Activated CD4-positive, alpha-beta T cell treated with anti-CD3 and anti-CD28 coated beads, Interleukin-2, amount 10 ng/mL, durations not matched to agents 7 days and 5 days (primary cell): ENCODE results near the gene FTH1. TPM values are rescaled to one million over a fixed set of nuclear protein-coding genes. Genes with fewer than 3 reads are reported as not detected.

Source experiments
- CTCF ChIA-PET: fragments of 350-600 bp; sonication (Branson Sonifier 250); formaldehyde crosslinking; loops from one replicate; lab custom pipeline; 2021; ENCODE audit warnings: antibody characterized with exemption; lab: Charles Lee
- POLR2A ChIA-PET: fragments of 350-600 bp; sonication (Branson Sonifier 250); formaldehyde crosslinking; loops from one replicate; lab custom pipeline; 2021; ENCODE audit warnings: antibody characterized with exemption; lab: Charles Lee
- DNase-seq: peaks from one replicate; pipeline ENCODE4 v3.0.0-alpha.2; 2020
- H3K27ac Mint-ChIP-seq: one replicate; pipeline ENCODE4 v1.8.0; 2021; ENCODE audit warnings: mild to moderate bottlenecking, moderate library complexity, mixed read lengths
- H3K27me3 Mint-ChIP-seq: one replicate; pipeline ENCODE4 v1.8.0; 2021; ENCODE audit warnings: mixed read lengths
- H3K36me3 Mint-ChIP-seq: one replicate; pipeline ENCODE4 v1.8.0; 2021; ENCODE audit warnings: low read depth, mixed read lengths
- H3K4me1 Mint-ChIP-seq: one replicate; pipeline ENCODE4 v1.8.0; 2021; ENCODE audit warnings: mixed read lengths
- H3K4me3 Mint-ChIP-seq: one replicate; pipeline ENCODE4 v1.8.0; 2021; ENCODE audit warnings: mild to moderate bottlenecking, moderate library complexity, mixed read lengths
- H3K9me3 Mint-ChIP-seq: one replicate; pipeline ENCODE4 v1.8.0; 2021; ENCODE audit warnings: mixed read lengths
- total RNA-seq, 2 experiments: library from RNA; stranded (reverse); gene quantifications; one replicate each; pipeline ENCODE4 v1.2.3, GENCODE V29; 2021

FTH1 gene
- total RNA-seq, 2 experiments from 2014 or later: 751 to 840 TPM

GRCh38 chr11:62000539-62001446, 33.4 kb upstream of the FTH1 start:
- peaks cover 15% of the 10 kb centered on the region for H3K36me3 Mint-ChIP-seq
- POLR2A ChIA-PET: no interaction called here
- CTCF ChIA-PET: interaction anchor here (1.0 to 2.1 kb wide), 2 partner anchors 15 to 23 kb away, joined by 3 to 6 read pairs; no protein-coding TSS in a partner anchor
- no peaks in the 10 kb centered on the region for H3K27me3 Mint-ChIP-seq
- H3K27ac Mint-ChIP-seq: no peak overlapping the region
- no peaks in the 10 kb centered on the region for H3K4me1 Mint-ChIP-seq
- no peak overlapping the region for H3K4me3 Mint-ChIP-seq
- peaks cover 12% of the 10 kb centered on the region for H3K9me3 Mint-ChIP-seq
- DNase-seq: no peak

- peaks cover 12% of the 10 kb centered on the region for H3K9me3 Mint-ChIP-seq
- no peak overlapping the region for H3K4me3 Mint-ChIP-seq
- H3K27ac Mint-ChIP-seq: peak overlapping the region; percentile 81
- no peaks in the 10 kb centered on the region for H3K27me3 Mint-ChIP-seq
- H3K36me3 Mint-ChIP-seq: peaks cover 15% of the 10 kb centered on the region
- no peak for DNase-seq
- POLR2A ChIA-PET: no interaction called here
- H3K4me1 Mint-ChIP-seq: no peaks in the 10 kb centered on the region
- CTCF ChIA-PET: interaction anchor here (0.7 to 2.1 kb wide), 2 partner anchors 10 to 13 kb away, joined by 3 to 6 read pairs; no protein-coding TSS in a partner anchor
These were observed 31.9 kb upstream of the FTH1 start for GRCh38 chr11:61999141-61999975.

GRCh38 chr11:61996933-61997332, 29.5 kb upstream of the FTH1 start:
- Mint-ChIP-seq H3K4me3 (no peak overlapping the region), H3K27me3 (no peaks in the 10 kb centered on the region), H3K27ac (no peak overlapping the region), H3K36me3 (peaks cover 15% of the 10 kb centered on the region), H3K9me3 (peaks cover 15% of the 10 kb centered on the region), H3K4me1 (no peaks in the 10 kb centered on the region)
- DNase-seq: no peak
- ChIA-PET CTCF (no interaction called here), POLR2A (no interaction called here)

GRCh38 chr11:61994981-61995380, 27.5 kb upstream of the FTH1 start:
- POLR2A ChIA-PET: no interaction called here

GRCh38 chr11:61985869-61986268, 18.4 kb upstream of the FTH1 start:
- Mint-ChIP-seq H3K4me1 (peaks cover 4% of the 10 kb centered on the region), H3K9me3 (peaks cover 16% of the 10 kb centered on the region), H3K27ac (no peak overlapping the region), H3K36me3 (peaks cover 13% of the 10 kb centered on the region), H3K27me3 (peaks cover 19% of the 10 kb centered on the region), H3K4me3 (no peak overlapping the region)
- CTCF ChIA-PET: interaction anchor here (0.9 to 1.9 kb wide), 2 partner anchors 13 to 18 kb away, joined by 3 to 6 read pairs; partner anchors contain the start of gene FTH1
- DNase-seq: no peak
- POLR2A ChIA-PET: interaction anchor here (0.6 kb wide), 1 partner anchor 310 kb away, joined by 3 read pairs; no protein-coding TSS in a partner anchor

More at GRCh38 chr11:61994981-61995380, 27.5 kb upstream of the FTH1 start:
- H3K4me3 Mint-ChIP-seq: no peak overlapping the region
- CTCF ChIA-PET: interaction anchor here (1.2 kb wide), 1 partner anchor 11 kb away, joined by 5 read pairs; no protein-coding TSS in a partner anchor
- H3K36me3 Mint-ChIP-seq: peaks cover 15% of the 10 kb centered on the region
- no peak overlapping the region for H3K27ac Mint-ChIP-seq
- no peak for DNase-seq
- no peaks in the 10 kb centered on the region for H3K27me3 Mint-ChIP-seq
- no peaks in the 10 kb centered on the region for H3K4me1 Mint-ChIP-seq
- peaks cover 18% of the 10 kb centered on the region for H3K9me3 Mint-ChIP-seq

GRCh38 chr11:61983419-61983818, 16.0 kb upstream of the FTH1 start:
- peaks cover 14% of the 10 kb centered on the region for H3K27me3 Mint-ChIP-seq
- peaks cover 4% of the 10 kb centered on the region for H3K4me1 Mint-ChIP-seq

GRCh38 chr11:61980783-61981541, 13.5 kb upstream of the FTH1 start:
- CTCF ChIA-PET: interaction anchor here (0.7 to 1.0 kb wide), 2 partner anchors 12 to 70 kb away, joined by 3 read pairs; no protein-coding TSS in a partner anchor
- H3K27ac Mint-ChIP-seq: no peak overlapping the region
- no peak for DNase-seq
- POLR2A ChIA-PET: no interaction called here
- H3K9me3 Mint-ChIP-seq: no peaks in the 10 kb centered on the region
- peaks cover 4% of the 10 kb centered on the region for H3K4me1 Mint-ChIP-seq
- H3K4me3 Mint-ChIP-seq: no peak overlapping the region
- peaks cover 2% of the 10 kb centered on the region for H3K36me3 Mint-ChIP-seq
- H3K27me3 Mint-ChIP-seq: no peaks in the 10 kb centered on the region

More at GRCh38 chr11:61983419-61983818, 16.0 kb upstream of the FTH1 start:
- ChIA-PET CTCF (interaction anchor here (0.6 to 1.2 kb wide), 3 partner anchors 11 to 340 kb away, joined by 3 to 5 read pairs (median 3); no protein-coding TSS in a partner anchor), POLR2A (no interaction called here)
- Mint-ChIP-seq H3K36me3 (peaks cover 13% of the 10 kb centered on the region), H3K27ac (no peak overlapping the region), H3K4me3 (no peak overlapping the region), H3K9me3 (peaks cover 15% of the 10 kb centered on the region)
- no peak for DNase-seq

- POLR2A ChIA-PET: no interaction called here
- Mint-ChIP-seq H3K36me3 (no peaks in the 10 kb centered on the region), H3K27ac (no peak overlapping the region), H3K27me3 (no peaks in the 10 kb centered on the region), H3K4me3 (no peak overlapping the region), H3K9me3 (no peaks in the 10 kb centered on the region), H3K4me1 (peaks cover 4% of the 10 kb centered on the region)
- CTCF ChIA-PET: interaction anchor here (0.8 to 1.6 kb wide), 5 partner anchors 10 to 80 kb away, joined by 3 to 5 read pairs (median 3); no protein-coding TSS in a partner anchor
- DNase-seq: no peak
These were observed 11.5 kb upstream of the FTH1 start for GRCh38 chr11:61978703-61979661.

- POLR2A ChIA-PET: interaction anchor here (1.0 kb wide), 1 partner anchor 9 kb away, joined by 3 read pairs; no protein-coding TSS in a partner anchor
- Mint-ChIP-seq H3K36me3 (no peaks in the 10 kb centered on the region), H3K4me3 (no peak overlapping the region), H3K27ac (no peak overlapping the region), H3K4me1 (peaks cover 16% of the 10 kb centered on the region), H3K9me3 (no peaks in the 10 kb centered on the region), H3K27me3 (no peaks in the 10 kb centered on the region)
- DNase-seq: no peak
- CTCF ChIA-PET: interaction anchor here (1.1 to 1.9 kb wide), 3 partner anchors 36 to 105 kb away, joined by 3 to 4 read pairs (median 4); no protein-coding TSS in a partner anchor
These were observed 9.5 kb upstream of the FTH1 start for GRCh38 chr11:61976813-61977475.

GRCh38 chr11:61976420-61976800, 9.0 kb upstream of the FTH1 start:
- H3K9me3 Mint-ChIP-seq: no peaks in the 10 kb centered on the region
- H3K4me3 Mint-ChIP-seq: no peak overlapping the region
- no peak overlapping the region for H3K27ac Mint-ChIP-seq
- POLR2A ChIA-PET: interaction anchor here (0.6 to 1.0 kb wide), 2 partner anchors 8 to 48 kb away, joined by 3 to 4 read pairs; no protein-coding TSS in a partner anchor
- H3K4me1 Mint-ChIP-seq: peaks cover 21% of the 10 kb centered on the region
- no peaks in the 10 kb centered on the region for H3K36me3 Mint-ChIP-seq
- H3K27me3 Mint-ChIP-seq: no peaks in the 10 kb centered on the region
- CTCF ChIA-PET: interaction anchor here (1.1 to 1.9 kb wide), 3 partner anchors 37 to 106 kb away, joined by 3 to 4 read pairs (median 4); no protein-coding TSS in a partner anchor
- DNase-seq: no peak
